Lower leg skin (tissue), 4 donors: Measurements from ENCODE around the gene NOL4L. TPM values are rescaled to one million over a fixed set of nuclear protein-coding genes. Genes with fewer than 3 reads are reported as not detected.

Experiments used
- DNase-seq, 2 donors: peaks; one replicate each; pipeline ENCODE4 v3.0.0-alpha.2; 2019; ENCODE audit warnings: low spot score in 2 of 2
- H3K4me3 ChIP-seq: fragments of 200-600 bp; sonication (generic); 2 replicates; pipeline ENCODE4 v1.5.1; 2017; ENCODE audit warnings: mild to moderate bottlenecking, low read depth; ENCODE audit not compliant: poor library complexity, severe bottlenecking
- POLR2A ChIP-seq, 2 donors: fragments of 450-650 bp; IDR thresholded peaks; one replicate each; pipeline ENCODE4 v1.6.1; 2016 to 2017; ENCODE audit warnings: antibody characterized with exemption in 2 of 2, mild to moderate bottlenecking in 1 of 2, moderate library complexity in 1 of 2
- WGBS, 2 donors: methylation state at CpG; one replicate each; pipeline ENCODE4 v1.1.5; 2018; 5-methylcytosine and 5-hydroxymethylcytosine counted together
- intact Hi-C: fragments of 100-400 bp; cut with DNase I; formaldehyde crosslinking; loops from one replicate; pipeline ENCODE4 v1.15.0; 2023; ENCODE audit warnings: low total_unique reads
- total RNA-seq, 4 donors: library from RNA; depleted of rRNA; stranded (reverse); fragments of >200 nt; gene quantifications; one replicate each; pipeline ENCODE4 v1.1.0, GENCODE V29; 2016
- TF ChIP-seq, protein P1 (sequence below), 3 donors: fragments of 450-650 bp; IDR thresholded peaks; one replicate each; pipeline ENCODE4 v1.5.1; 2016; ENCODE audit warnings: antibody characterized with exemption in 3 of 3, mild to moderate bottlenecking in 3 of 3, moderate library complexity in 2 of 3

The NOL4L gene
- total RNA-seq, 4 donors from 2014 or later, result 4.6 to 10.4 (median 7.0) TPM

DNA sequence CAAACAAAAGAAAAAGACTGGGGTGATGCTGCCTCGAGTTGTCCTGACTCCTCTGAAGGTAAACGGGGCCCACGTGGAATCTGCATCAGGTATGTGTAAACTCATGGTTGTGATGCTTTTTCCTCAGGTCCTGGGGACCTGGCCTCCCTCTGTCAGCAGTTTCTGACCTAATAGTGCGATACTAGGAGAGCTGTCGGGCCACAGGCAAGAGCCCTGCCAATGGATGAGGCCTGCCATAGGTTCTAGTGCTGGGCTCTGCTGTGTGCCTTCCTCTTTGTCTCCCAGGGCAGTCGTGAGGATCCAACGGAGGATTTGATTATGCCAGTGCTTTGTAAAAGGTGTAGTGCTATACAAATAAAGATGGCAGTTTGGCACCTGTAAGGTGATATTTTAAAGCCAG lies 155.8 kb downstream of the NOL4L start:
- WGBS, 2 donors, result 88 to 95% methylated on average over 7 of the region's 7 CpGs
- intact Hi-C loops, result no loop called here
- no peak overlapping the region for H3K4me3 ChIP-seq
- TF ChIP-seq, protein P1, sequence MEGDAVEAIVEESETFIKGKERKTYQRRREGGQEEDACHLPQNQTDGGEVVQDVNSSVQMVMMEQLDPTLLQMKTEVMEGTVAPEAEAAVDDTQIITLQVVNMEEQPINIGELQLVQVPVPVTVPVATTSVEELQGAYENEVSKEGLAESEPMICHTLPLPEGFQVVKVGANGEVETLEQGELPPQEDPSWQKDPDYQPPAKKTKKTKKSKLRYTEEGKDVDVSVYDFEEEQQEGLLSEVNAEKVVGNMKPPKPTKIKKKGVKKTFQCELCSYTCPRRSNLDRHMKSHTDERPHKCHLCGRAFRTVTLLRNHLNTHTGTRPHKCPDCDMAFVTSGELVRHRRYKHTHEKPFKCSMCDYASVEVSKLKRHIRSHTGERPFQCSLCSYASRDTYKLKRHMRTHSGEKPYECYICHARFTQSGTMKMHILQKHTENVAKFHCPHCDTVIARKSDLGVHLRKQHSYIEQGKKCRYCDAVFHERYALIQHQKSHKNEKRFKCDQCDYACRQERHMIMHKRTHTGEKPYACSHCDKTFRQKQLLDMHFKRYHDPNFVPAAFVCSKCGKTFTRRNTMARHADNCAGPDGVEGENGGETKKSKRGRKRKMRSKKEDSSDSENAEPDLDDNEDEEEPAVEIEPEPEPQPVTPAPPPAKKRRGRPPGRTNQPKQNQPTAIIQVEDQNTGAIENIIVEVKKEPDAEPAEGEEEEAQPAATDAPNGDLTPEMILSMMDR (IDR thresholded peaks at IDR 0.05), result no peak
- TF ChIP-seq POLR2A (IDR thresholded peaks at IDR 0.05), result no peak
- DNase-seq, result peak in 1 of 2 donors; percentile 48

DNA sequence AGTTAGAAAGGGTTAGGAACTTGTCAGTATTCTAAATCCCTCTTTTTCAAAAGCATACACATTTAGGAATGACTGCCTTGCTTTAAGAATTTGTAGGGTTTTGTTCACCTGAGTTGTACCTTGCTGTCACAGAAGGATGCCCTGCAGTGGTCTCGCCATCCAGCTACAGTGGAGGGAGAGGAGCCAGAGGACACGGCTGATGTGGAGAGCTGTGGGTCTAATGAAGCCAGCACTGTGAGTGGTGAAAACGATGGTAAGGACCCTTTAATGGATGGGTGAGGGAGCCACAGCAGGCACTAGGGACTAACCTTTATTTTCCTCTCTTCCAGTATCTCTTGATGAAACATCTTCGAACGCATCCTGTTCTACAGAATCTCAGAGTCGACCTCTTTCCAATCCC lies 157.1 kb downstream of the NOL4L start:
- WGBS, 2 donors, result 86 to 93% methylated on average over 6 of the region's 6 CpGs
- DNase-seq, result peak in 1 of 2 donors; percentile 42
- TF ChIP-seq, protein P1 (IDR thresholded peaks at IDR 0.05), result no peak
- TF ChIP-seq POLR2A (IDR thresholded peaks at IDR 0.05), result no peak
- no peak overlapping the region for H3K4me3 ChIP-seq
- intact Hi-C loops, result no loop called here

DNA sequence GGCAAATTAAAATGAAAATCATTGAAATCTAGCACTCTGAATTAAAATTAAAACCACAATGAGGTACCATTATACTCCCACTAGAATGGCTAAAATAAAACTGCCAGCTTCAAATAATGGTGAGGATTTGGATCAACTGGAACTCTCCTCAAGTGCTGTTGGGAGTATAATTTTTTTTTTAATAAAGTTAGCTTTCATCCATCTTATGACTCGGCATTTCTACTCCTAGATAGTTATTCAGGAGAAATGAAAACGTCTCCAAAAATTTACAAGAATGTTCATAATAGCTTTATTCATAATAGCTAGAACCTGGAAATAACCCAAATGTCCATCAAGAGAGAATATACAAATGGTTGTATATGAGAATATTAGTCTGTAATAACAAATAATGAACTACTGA lies 163.8 kb downstream of the NOL4L start:
- intact Hi-C loops, result no loop called here
- TF ChIP-seq, protein P1 (IDR thresholded peaks at IDR 0.05), result no peak
- TF ChIP-seq POLR2A (IDR thresholded peaks at IDR 0.05), result no peak
- no peak overlapping the region for H3K4me3 ChIP-seq
- WGBS, 2 donors, result 67 to 75% methylated on average over 2 of the region's 2 CpGs
- DNase-seq, result no peak

DNA sequence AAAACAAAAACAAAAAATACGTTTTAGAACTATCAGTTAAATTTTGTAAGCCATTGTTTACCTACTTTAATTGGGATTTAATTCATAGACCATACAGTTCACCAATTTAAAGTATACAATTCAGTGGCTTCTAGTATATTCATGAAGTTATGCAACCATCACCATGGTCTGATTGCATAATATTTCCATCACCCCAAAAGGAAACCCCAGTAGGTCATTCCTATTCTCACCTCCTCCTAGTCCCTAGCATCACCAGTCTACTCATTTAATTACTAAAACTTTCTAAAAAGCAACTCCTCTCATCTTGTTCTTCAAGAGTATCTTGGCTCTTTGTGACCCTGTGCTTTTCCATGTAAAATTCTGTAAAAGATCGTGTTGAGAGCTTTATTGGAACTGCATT lies 166.8 kb downstream of the NOL4L start:
- 80 to 94% methylated on average over 2 of the region's 2 CpGs for WGBS, 2 donors
- no peak for DNase-seq
- intact Hi-C loops, result no loop called here
- H3K4me3 ChIP-seq, result no peak overlapping the region
- TF ChIP-seq, protein P1 (IDR thresholded peaks at IDR 0.05), result no peak
- no peak for TF ChIP-seq POLR2A (IDR thresholded peaks at IDR 0.05)

DNA sequence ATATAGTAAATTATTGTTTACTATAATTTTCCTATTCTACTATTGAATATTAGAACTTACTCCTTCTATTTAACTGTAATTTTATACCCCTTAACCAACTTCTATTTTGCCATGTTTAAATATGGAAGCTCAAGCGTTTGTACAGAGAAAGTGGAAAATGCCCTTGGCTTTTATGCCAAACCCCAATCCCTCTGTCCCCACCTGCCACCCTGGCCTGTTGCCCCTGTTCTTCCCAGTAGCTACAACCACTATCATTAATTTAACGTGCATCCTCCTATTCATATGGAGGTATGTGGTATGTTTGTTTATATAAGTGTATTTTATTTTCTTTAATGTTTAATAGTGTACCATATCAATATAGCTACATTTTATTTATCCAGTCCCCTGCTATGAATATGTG lies 168.9 kb downstream of the NOL4L start:
- intact Hi-C loops, result no loop called here
- DNase-seq, result no peak
- 81 to 84% methylated on average over 2 of the region's 2 CpGs for WGBS, 2 donors
- H3K4me3 ChIP-seq, result no peak overlapping the region
- TF ChIP-seq, protein P1 (IDR thresholded peaks at IDR 0.05), result no peak
- no peak for TF ChIP-seq POLR2A (IDR thresholded peaks at IDR 0.05)

DNA sequence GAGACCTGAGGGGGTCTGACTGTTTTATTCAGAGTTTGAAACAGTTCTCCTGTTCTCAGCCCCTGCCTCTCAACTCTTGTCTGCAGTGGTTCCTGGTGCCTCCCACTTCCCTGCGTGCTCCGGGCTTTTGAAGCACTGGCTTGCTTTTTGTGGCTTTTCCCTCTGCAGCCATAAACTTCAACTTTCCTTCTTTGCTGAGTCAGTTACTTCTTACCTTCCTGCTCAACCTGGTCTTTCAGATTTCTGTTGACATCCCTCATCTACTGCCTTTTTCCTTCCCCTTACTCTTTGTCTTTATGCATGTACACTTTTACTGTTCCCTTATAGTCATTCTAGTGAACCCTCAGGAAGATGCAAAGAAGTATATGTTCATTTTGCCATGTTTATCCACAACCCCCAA lies 169.6 kb downstream of the NOL4L start:
- no peak overlapping the region for H3K4me3 ChIP-seq
- no peak for TF ChIP-seq POLR2A (IDR thresholded peaks at IDR 0.05)
- TF ChIP-seq, protein P1 (IDR thresholded peaks at IDR 0.05), result no peak
- intact Hi-C loops, result no loop called here
- DNase-seq, result no peak
- 79 to 90% methylated on average over 2 of the region's 2 CpGs for WGBS, 2 donors
